DMS153 (cell line): Measurements from ENCODE around the gene THAP2.
"Not testable (repeated sequence)": the region's sequence is repeated elsewhere in the genome, so short reads cannot be mapped to it uniquely, and the experiment has no call there.

Experiments used
- DNase-seq: peaks from one replicate; lab custom pipeline; 2025; lab: John Stamatoyannopoulos, UW

Gene THAP2

GRCh38 chr12:71662849-71663560, 1.1 kb upstream of the THAP2 start:
- DNase-seq: no peak

GRCh38 chr12:71664411-71665089, 449 bp downstream of the THAP2 start:
- no peak for DNase-seq

GRCh38 chr12:71665090-71665463, 976 bp downstream of the THAP2 start:
- DNase-seq: no peak

DNA sequence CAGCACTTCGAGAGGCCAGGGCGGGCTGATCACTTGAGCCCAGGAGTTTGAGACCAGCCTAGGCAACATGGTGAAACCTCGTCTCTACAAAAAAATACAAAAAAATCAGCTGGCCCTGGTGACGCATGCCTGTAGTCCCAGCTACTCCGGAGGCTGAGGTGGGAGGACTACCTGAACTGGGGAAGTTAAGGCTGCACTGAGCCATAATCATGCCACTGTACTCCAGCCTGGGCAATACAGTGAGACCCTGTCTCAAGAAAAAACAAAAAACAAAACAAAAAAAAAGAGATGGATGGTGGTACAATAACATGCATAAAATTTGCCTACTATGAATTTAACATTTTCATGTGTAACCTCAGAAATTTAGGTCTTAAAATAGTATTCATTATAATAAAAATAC, 2.2 kb downstream of the THAP2 start:
- no peak for DNase-seq

GRCh38 chr12:71671311-71671710, 7.2 kb downstream of the THAP2 start:
- no peak for DNase-seq

DNA sequence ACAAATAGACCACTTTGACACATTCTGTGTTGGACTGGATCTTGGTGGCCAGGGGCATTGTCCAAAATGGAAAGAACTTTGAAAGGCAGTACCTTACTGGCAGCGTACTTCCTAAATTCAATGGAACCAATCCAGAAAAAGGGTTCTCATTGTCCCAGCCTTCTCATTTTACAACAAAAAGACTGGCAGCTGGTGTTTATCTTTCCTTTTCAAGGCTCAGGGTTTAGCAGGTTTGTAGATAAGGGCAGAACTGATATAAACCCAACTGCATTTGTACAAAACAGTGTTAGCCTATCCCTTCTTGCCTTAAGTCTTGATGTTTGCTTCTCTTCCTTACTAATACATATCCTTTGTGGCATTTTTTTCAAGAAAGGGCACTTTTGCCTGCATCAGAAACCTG, 7.7 kb downstream of the THAP2 start:
- peak; percentile 27 for DNase-seq

DNA sequence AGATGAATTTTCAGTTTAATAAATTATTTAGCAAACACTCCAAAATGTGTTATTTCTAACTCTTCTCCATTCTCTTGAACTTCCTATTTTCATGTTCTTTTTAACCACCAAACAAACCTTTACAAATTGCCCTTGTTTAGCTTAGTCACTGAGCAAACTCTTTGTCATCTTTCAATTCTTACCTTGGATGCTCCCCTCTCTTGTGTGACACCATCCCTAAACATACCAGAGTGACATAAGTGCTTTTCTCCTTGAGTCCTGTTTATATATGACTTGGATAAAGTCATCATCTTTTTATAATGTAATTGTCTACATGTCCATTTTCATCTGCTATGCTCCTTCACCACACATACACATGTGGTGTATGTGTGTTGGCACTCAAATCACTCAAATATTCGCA, 18.4 kb downstream of the THAP2 start:
- DNase-seq: no peak

DNA sequence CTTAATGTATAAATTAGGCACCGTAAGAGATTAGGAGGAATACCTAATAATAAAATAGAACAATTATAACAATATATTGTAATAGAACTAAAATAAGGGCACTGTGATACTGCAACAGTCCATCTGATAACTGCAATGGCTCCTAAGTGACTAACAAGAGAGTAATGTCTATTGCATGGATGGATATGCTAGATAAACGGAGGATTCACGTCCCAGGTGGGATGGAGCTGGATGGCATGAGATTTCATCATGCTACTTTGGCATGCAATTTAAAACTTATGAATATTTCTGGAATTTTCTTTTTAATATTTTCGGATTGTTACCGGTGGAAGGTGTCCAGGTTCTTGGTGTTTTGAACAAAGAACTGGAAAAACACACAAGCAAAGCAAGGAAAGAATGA, 19.5 kb downstream of the THAP2 start:
- no peak for DNase-seq

DNA sequence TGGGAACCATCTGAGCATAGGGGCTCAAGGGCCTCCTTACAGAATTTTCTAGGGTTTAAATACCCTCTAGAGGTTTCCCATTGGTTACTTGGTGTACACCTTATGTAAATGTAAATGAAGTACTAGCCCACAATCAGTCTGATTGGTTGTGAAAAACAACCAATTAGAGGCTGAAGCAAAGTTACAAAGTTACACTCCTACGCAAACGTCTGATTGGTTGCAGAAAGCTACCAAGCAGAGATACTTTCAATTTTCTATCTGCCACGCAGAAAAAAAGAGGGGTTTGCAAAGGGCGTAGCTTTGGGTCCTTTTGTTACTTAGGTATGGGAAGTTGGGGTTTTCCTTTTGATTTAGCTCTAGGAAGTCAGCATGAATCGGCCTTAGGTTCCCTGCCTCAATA, 20.0 kb downstream of the THAP2 start:
- DNase-seq: no peak

DNA sequence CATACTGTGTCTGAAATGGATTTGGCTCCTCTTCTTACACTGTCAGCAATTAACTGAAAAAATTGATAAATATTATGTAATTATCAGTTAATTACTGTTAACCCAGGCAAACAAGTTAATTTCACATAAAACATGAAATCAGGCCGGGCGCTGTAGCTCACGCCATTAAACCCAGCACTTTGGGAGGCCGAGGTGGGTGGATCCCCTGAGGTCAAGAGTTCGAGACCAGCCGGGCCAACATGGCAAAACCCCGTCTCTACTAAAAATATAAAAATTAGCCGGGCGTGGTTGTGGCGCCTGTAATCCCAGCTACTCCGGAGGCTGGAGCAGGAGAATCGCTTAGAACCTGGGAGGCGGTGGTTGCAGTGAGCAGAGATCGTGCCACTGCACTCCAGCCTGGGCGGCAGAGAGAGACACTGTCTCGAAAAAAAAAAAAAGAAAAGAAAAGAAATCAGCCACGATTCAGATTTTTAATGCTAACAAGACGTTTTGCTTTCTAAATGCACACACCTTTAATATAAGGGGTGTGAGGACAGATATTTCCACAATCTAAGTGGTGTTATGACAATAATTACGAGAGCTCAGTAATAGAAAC, 21.3 kb downstream of the THAP2 start:
- DNase-seq: no peak

DNA sequence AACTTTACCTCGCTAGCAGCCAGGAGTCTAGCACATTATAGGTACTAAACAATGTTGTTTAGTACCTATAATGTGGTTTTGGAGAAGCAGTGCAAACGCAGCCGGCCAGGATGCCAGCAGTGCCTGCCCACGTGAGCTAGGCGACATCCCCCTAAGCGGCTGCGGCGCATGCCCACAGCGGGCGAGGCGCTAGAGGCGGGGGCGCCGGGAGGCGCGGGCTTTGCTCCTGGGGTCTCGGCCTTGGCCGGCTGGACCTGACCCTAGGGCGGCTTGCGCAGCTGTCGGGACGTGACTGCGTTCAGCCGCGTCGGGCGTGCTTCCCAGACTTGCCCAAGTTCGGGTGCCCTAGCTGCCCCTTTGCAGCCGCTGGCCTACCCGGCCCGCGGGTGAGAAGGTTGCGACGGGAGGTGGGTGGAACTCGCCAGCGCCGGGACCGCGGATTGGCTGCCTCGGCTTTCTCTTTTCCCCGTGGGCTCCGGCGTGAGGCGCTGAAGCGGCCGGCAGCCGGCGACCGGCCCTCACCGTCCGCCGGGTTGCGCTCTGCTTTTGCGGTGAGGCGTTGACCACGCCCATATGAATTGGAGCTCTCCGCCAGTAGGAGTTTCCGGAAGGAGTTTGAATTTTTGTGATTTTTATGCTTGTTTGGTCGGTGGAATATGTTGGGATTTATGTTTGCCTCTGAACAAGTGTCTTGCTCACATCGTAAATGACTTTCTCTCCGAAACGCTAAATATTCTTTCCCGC, 22.0 kb downstream of the THAP2 start, which contains the start of gene TMEM19:
Gene TMEM19 (plus strand): TSS at position 169 of the 744 bp plus-strand sequence. CDS start 599 bp downstream, outside the sequence.
- peak; percentile 77 for DNase-seq

DNA sequence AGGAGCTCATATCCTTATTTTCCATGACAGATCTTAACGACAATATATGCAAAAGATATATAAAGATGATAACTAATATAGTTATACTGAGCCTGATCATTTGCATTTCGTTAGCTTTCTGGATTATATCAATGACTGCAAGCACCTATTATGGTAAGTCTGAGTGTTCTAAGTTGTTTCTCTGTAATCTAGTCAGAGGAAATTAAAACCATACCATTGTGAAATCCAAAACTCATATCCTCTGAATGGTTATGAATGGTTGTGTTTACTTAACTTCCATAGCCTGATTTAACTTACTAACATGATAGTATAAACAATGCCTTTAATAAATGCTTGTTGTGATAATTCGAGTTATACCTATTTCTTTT, 22.5 kb downstream of the THAP2 start:
- no peak for DNase-seq

DNA sequence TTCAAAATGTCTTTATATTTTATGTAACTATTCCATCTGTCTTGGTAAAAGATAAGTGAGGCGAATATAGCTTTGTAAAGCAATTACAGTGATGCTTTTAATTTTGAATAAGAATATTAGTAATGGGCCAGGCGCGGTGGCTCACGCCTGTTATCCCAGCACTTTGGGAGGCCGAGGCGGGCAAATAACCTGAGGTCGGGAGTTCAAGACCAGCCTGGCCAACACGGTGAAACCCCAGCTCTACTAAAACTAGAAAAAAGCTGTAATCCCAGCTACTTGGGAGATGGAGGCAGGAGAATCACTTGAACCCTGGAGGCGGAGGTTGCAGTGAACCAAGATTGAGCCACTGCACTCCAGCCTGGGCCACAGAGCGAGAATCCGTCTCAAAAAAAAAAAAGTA, 23.1 kb downstream of the THAP2 start:
- DNase-seq: not testable (repeated sequence)

- no peak for DNase-seq
Observed at GRCh38 chr12:71688961-71689570, 25.0 kb downstream of the THAP2 start.

DNA sequence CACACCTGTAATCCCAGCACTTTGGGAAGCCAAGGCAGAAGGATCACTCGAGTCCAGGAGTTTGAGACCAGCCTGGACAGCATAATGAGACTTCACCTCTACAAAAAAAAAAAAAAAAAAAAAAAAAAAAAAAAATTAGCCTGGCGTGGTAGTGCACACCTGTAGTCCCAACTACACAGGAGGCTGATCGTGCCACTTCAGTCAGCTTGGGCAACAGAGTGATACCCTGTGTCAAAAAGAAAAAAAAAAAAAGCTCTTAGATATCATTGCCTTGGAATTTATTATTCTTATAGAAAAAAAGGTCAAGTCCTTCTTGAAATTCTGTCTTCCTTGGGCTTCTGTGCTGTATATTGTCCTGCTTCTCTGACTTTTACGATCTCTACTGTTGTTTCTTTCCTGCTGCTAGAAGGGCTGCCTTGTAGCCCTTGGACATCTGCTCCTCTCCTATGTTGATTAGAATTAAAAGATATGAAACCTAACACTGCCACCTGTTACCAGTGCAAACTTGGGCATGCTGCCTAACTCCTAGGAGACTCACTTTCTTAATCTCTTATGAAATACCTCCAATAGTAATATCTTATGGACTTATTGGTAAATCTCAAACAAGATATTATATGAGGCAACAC, 27.5 kb downstream of the THAP2 start:
- DNase-seq: no peak

- no peak for DNase-seq
Observed at GRCh38 chr12:71693126-71693525, 29.0 kb downstream of the THAP2 start.

GRCh38 chr12:71693651-71694050, 29.6 kb downstream of the THAP2 start:
- DNase-seq: not testable (repeated sequence)

- no peak for DNase-seq
Observed at GRCh38 chr12:71694099-71694820, 30.2 kb downstream of the THAP2 start.

GRCh38 chr12:71695782-71696181, 31.7 kb downstream of the THAP2 start:
- DNase-seq: no peak

GRCh38 chr12:71702181-71702580, 38.1 kb downstream of the THAP2 start:
- not testable (repeated sequence) for DNase-seq

DNA sequence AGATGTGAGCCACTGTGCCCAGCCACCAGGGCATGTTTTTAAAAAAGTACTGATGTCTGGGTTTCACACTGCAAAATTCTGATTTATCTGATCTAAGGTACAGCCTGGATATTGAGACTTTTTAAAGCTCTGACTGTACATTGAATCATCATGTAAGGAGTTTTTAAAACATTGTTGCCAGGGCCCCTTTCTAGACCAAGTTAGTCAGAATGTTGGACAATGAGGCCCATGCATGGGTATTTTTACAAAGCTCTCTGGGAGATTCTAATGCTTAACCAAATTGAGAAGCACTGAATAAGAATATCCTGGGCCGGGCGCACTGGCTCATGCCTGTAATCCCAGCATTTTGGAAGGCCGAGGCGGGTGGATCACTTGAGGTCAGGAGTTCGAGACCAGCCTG, 38.5 kb downstream of the THAP2 start:
- no peak for DNase-seq
